GM23338 (cell line): ENCODE measurements around the gene TRIM24. TPM values are rescaled to one million over a fixed set of nuclear protein-coding genes. Genes with fewer than 3 reads are reported as not detected.

Experiments
- ATAC-seq: fragments of 200-7000 bp; cut with Tn5 transposase; 3 replicates; pipeline ENCODE4 v1.9.1; 2020
- DNase-seq: peaks from one replicate; pipeline ENCODE4 v3.0.0-alpha.2; 2015; ENCODE audit warnings: low spot score
- H2AFZ ChIP-seq: fragments of 200-600 bp; sonication (generic); 2 replicates; pipeline ENCODE4 v1.8.0; 2016; ENCODE audit warnings: antibody characterized with exemption, mild to moderate bottlenecking, moderate library complexity
- H3F3A ChIP-seq: fragments of 200-600 bp; sonication (generic); replicated peaks from 2 replicates; pipeline ENCODE4 v1.8.0; 2017; ENCODE audit warnings: antibody characterized with exemption, mixed run types, low read depth
- H3K27ac ChIP-seq: fragments of 200-600 bp; sonication (generic); 2 replicates; pipeline ENCODE4 v1.6.1; 2016; ENCODE audit warnings: low read depth
- H3K27me3 ChIP-seq: fragments of 200-600 bp; sonication (generic); 2 replicates; pipeline ENCODE4 v1.8.0; 2016; ENCODE audit warnings: mild to moderate bottlenecking, mixed run types, moderate library complexity; ENCODE audit not compliant: insufficient read depth
- H3K36me3 ChIP-seq: fragments of 200-600 bp; sonication (generic); 2 replicates; pipeline ENCODE4 v1.8.0; 2016; ENCODE audit warnings: mild to moderate bottlenecking; ENCODE audit not compliant: insufficient read depth
- H3K4me1 ChIP-seq: fragments of 200-600 bp; sonication (generic); 2 replicates; pipeline ENCODE4 v1.8.0; 2016; ENCODE audit warnings: mild to moderate bottlenecking, moderate library complexity; ENCODE audit not compliant: insufficient read depth
- H3K4me2 ChIP-seq: fragments of 200-600 bp; sonication (generic); 2 replicates; pipeline ENCODE4 v1.7.1; 2017; ENCODE audit warnings: mixed run types
- H3K4me3 ChIP-seq: fragments of 200-600 bp; sonication (generic); 2 replicates; pipeline ENCODE4 v1.6.1; 2016; ENCODE audit warnings: mixed run types
- H3K79me2 ChIP-seq: fragments of 200-600 bp; sonication (generic); replicated peaks from 2 replicates; pipeline ENCODE4 v1.8.0; 2017; ENCODE audit warnings: mild to moderate bottlenecking; ENCODE audit not compliant: insufficient read depth
- H3K9me2 ChIP-seq: fragments of 200-600 bp; sonication (generic); 2 replicates; pipeline ENCODE4 v1.8.0; 2017; ENCODE audit not compliant: insufficient read depth
- H4K20me1 ChIP-seq: fragments of 200-600 bp; sonication (generic); replicated peaks from 2 replicates; pipeline ENCODE4 v1.8.0; 2017; ENCODE audit warnings: mild to moderate bottlenecking; ENCODE audit not compliant: insufficient read depth
- H3K27ac Mint-ChIP-seq: 2 replicates; pipeline ENCODE4 v1.8.0; 2020; ENCODE audit warnings: inconsistent platforms, mild to moderate bottlenecking, moderate library complexity, mixed read lengths
- H3K27me3 Mint-ChIP-seq: 3 replicates; pipeline ENCODE4 v1.8.0; 2022; ENCODE audit warnings: low read depth, mild to moderate bottlenecking, moderate library complexity, mixed read lengths, inconsistent platforms; ENCODE audit not compliant: insufficient read depth, poor library complexity
- H3K36me3 Mint-ChIP-seq: 3 replicates; pipeline ENCODE4 v1.8.0; 2021; ENCODE audit warnings: low read depth, mild to moderate bottlenecking, inconsistent platforms, moderate library complexity, mixed read lengths
- H3K4me1 Mint-ChIP-seq: 3 replicates; pipeline ENCODE4 v1.8.0; 2020; ENCODE audit warnings: mild to moderate bottlenecking, inconsistent platforms, mixed read lengths
- H3K4me3 Mint-ChIP-seq: 3 replicates; pipeline ENCODE4 v1.8.0; 2021; ENCODE audit warnings: moderate library complexity, mild to moderate bottlenecking, inconsistent platforms, mixed read lengths
- H3K9me3 Mint-ChIP-seq: 3 replicates; pipeline ENCODE4 v1.8.0; 2020; ENCODE audit warnings: moderate library complexity, mild to moderate bottlenecking, inconsistent platforms, mixed read lengths
- EZH2 ChIP-seq: fragments of 200-600 bp; sonication (generic); IDR thresholded peaks from one replicate; pipeline ENCODE4 v1.8.0; 2017; ENCODE audit warnings: antibody characterized with exemption, mild to moderate bottlenecking, low read depth; ENCODE audit not compliant: unreplicated experiment
- JUNB ChIP-seq: IDR thresholded peaks from one replicate; pipeline ENCODE4 v1.6.1; 2016; ENCODE audit warnings: antibody characterized with exemption; ENCODE audit not compliant: unreplicated experiment
- NANOG ChIP-seq: IDR thresholded peaks from 2 replicates; pipeline ENCODE4 v1.6.1; 2016; ENCODE audit warnings: antibody characterized with exemption, borderline replicate concordance
- POLR2AphosphoS5 ChIP-seq: IDR thresholded peaks from 2 replicates; pipeline ENCODE4 v1.6.1; 2016; ENCODE audit warnings: antibody characterized with exemption, low read depth
- ZNF331 ChIP-seq: fragments of 250-450 bp; sonication (Bioruptor Pico); IDR thresholded peaks from 2 replicates; pipeline ENCODE4 v1.5.0; 2020; ENCODE audit warnings: low read depth, mild to moderate bottlenecking, moderate library complexity
- ZNF462 ChIP-seq: fragments of 250-450 bp; sonication (Bioruptor Pico); IDR thresholded peaks from 2 replicates; pipeline ENCODE4 v1.5.0; 2020; ENCODE audit warnings: mild to moderate bottlenecking, moderate library complexity
- polyA plus RNA-seq: library from polyadenylated mRNA; unstranded; fragments of >200 nt; fragmentation: Nextera tagmentation; extraction: Ambion mirVana; gene quantifications from 2 replicates; pipeline ENCODE4 v1.2.1, GENCODE V29; 2016
- total RNA-seq: library from RNA; depleted of rRNA; stranded (reverse); fragments of >200 nt; shearing (Covaris generic); gene quantifications from 2 replicates; pipeline ENCODE4 v1.2.3, GENCODE V29; 2014
- TF ChIP-seq, protein P1 (sequence below), 2 experiments: fragments of 200-600 bp in 1 of 2; sonication (generic) in 1 of 2; conservative IDR thresholded peaks; 2 replicates each; pipeline versions ENCODE4 v1.5.1 to v1.6.1; 2016 to 2017; ENCODE audit warnings: antibody characterized with exemption in 2 of 2, low read depth in 2 of 2, mild to moderate bottlenecking in 2 of 2, moderate library complexity in 1 of 2
- TF ChIP-seq, protein P2 (sequence below): IDR thresholded peaks from 2 replicates; pipeline ENCODE4 v1.6.1; 2016; ENCODE audit warnings: antibody characterized with exemption

TRIM24 gene
- total and polyA plus RNA-seq, 2 experiments from 2014 or later, result 67.0 to 120 TPM

DNA sequence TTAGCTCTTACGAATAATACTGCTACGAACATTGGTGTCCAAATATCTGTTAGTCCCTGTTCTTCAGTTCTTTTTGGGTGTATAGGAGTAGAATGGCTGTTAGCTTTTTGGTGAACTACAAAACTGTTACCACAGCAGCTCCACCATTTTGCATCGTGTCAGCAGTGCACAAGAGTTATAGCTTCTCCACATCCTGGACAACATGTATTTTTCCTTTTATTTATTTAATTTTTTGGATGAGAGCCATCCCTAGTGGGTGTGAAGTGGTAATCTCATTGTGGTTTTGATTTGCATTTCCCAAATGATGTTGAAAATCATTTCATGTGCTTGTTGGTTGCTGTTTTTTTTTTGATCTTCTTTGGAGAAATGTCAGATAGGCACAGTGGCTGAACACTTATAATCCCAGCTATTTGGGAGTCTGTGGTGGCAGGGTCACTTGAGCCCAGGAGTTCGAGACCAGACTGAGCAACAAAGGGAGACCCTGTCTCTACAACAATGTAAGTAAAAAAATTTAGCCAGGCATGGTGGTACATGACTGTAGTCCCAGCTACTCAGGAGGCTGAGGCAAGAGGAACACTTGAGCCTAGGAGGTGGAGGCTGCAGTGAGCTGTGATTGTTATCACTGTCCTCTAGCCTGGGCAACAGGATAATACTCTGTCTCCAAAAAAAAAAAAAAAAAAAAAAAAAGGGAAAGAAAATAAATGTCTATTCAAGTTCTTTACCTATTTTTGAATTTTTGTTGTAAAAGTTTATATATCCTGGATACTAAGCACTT is 31.7 kb downstream of the TRIM24 start:
- TF ChIP-seq, protein P1, sequence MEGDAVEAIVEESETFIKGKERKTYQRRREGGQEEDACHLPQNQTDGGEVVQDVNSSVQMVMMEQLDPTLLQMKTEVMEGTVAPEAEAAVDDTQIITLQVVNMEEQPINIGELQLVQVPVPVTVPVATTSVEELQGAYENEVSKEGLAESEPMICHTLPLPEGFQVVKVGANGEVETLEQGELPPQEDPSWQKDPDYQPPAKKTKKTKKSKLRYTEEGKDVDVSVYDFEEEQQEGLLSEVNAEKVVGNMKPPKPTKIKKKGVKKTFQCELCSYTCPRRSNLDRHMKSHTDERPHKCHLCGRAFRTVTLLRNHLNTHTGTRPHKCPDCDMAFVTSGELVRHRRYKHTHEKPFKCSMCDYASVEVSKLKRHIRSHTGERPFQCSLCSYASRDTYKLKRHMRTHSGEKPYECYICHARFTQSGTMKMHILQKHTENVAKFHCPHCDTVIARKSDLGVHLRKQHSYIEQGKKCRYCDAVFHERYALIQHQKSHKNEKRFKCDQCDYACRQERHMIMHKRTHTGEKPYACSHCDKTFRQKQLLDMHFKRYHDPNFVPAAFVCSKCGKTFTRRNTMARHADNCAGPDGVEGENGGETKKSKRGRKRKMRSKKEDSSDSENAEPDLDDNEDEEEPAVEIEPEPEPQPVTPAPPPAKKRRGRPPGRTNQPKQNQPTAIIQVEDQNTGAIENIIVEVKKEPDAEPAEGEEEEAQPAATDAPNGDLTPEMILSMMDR (conservative IDR thresholded peaks at IDR 0.05; ENCODE audit: low read depth in 2 of 2), result no peak
- TF ChIP-seq, protein P2, sequence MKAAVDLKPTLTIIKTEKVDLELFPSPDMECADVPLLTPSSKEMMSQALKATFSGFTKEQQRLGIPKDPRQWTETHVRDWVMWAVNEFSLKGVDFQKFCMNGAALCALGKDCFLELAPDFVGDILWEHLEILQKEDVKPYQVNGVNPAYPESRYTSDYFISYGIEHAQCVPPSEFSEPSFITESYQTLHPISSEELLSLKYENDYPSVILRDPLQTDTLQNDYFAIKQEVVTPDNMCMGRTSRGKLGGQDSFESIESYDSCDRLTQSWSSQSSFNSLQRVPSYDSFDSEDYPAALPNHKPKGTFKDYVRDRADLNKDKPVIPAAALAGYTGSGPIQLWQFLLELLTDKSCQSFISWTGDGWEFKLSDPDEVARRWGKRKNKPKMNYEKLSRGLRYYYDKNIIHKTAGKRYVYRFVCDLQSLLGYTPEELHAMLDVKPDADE, result no peak
- TF ChIP-seq NANOG (no peak), POLR2AphosphoS5 (no peak), ZNF462 (no peak), EZH2 (no peak), ZNF331 (CRISPR knock-in tag) (no peak), JUNB (no peak)
- Mint-ChIP-seq H3K4me1 (peaks cover 73% of the 10 kb centered on the region), H3K27ac (no peak overlapping the region), H3K36me3 (peaks cover 46% of the 10 kb centered on the region), H3K9me3 (peaks cover under 1% of the 10 kb centered on the region; the same call in 1 of the 3 replicates), H3K27me3 (no peaks in the 10 kb centered on the region), H3K4me3 (no peak overlapping the region)
- H3K27ac ChIP-seq, result no peak overlapping the region
- ATAC-seq (no peak), DNase-seq (no peak)
- H3K79me2 ChIP-seq, result peaks cover 100% of the 10 kb centered on the region
- H3K27me3 ChIP-seq, result no peaks in the 10 kb centered on the region
- no peaks in the 10 kb centered on the region for H3F3A ChIP-seq
- peaks cover 50% of the 10 kb centered on the region for H3K4me1 ChIP-seq
- H3K36me3 ChIP-seq, result no peaks in the 10 kb centered on the region; the same call in 1 of the 2 replicates
- H3K4me2 ChIP-seq, result no peak overlapping the region
- peaks cover 85% of the 10 kb centered on the region for H4K20me1 ChIP-seq
- no peaks in the 10 kb centered on the region for H3K9me2 ChIP-seq
- H2AFZ ChIP-seq, result no peak overlapping the region
- H3K4me3 ChIP-seq, result no peak overlapping the region
